Trophoblast cell (in vitro differentiated cells and primary cell): ENCODE data around the gene CACNA2D1.
"Not testable (repeated sequence)": the region's sequence is repeated elsewhere in the genome, so short reads cannot be mapped to it uniquely, and the experiment has no call there.

Experiments used
- DNase-seq, 2 donors: peaks; one replicate each; pipeline ENCODE4 v3.0.0-alpha.2; 2016
- H2AFZ ChIP-seq: 2 replicates; pipeline ENCODE4 v1.6.1; 2013; ENCODE audit warnings: low read length, moderate library complexity, mild to moderate bottlenecking; ENCODE audit not compliant: insufficient read depth, poor library complexity
- H2AK5ac ChIP-seq: 2 replicates; pipeline ENCODE4 v1.6.1; 2013; ENCODE audit warnings: mild to moderate bottlenecking, low read length
- H2BK120ac ChIP-seq: 2 replicates; pipeline ENCODE4 v1.6.1; 2013; ENCODE audit warnings: low read length, mild to moderate bottlenecking, moderate library complexity; ENCODE audit not compliant: insufficient read depth, poor library complexity
- H2BK12ac ChIP-seq: 2 replicates; pipeline ENCODE4 v1.6.1; 2013; ENCODE audit warnings: mild to moderate bottlenecking, low read length, moderate library complexity
- H2BK5ac ChIP-seq: 2 replicates; pipeline ENCODE4 v1.6.1; 2013; ENCODE audit warnings: low read length, low read depth, moderate library complexity, mild to moderate bottlenecking; ENCODE audit not compliant: poor library complexity
- H3K14ac ChIP-seq: 2 replicates; pipeline ENCODE4 v1.6.1; 2013; ENCODE audit warnings: mild to moderate bottlenecking, low read length
- H3K18ac ChIP-seq: 2 replicates; pipeline ENCODE4 v1.6.1; 2013; ENCODE audit warnings: mild to moderate bottlenecking, low read length
- H3K23ac ChIP-seq: 2 replicates; pipeline ENCODE4 v1.6.1; 2013; ENCODE audit warnings: low read length
- H3K27ac ChIP-seq: 2 replicates; pipeline ENCODE4 v1.5.1; 2013; ENCODE audit warnings: low read depth, mild to moderate bottlenecking, inconsistent platforms, low read length, moderate library complexity
- H3K27me3 ChIP-seq: 2 replicates; pipeline ENCODE4 v1.6.1; 2013; ENCODE audit warnings: inconsistent platforms, mild to moderate bottlenecking, low read length, moderate library complexity; ENCODE audit not compliant: insufficient read depth
- H3K36me3 ChIP-seq, 2 experiments: 1 replicate in 1 of 2; 2 replicates in 1 of 2; pipeline ENCODE4 v1.6.1; 2013; ENCODE audit warnings: low read length in 2 of 2, mild to moderate bottlenecking in 2 of 2, moderate library complexity in 1 of 2; ENCODE audit not compliant: insufficient read depth in 2 of 2, control insufficient read depth in 1 of 2
- H3K4ac ChIP-seq: 2 replicates; pipeline ENCODE4 v1.6.1; 2013; ENCODE audit warnings: low read depth, mild to moderate bottlenecking, low read length, moderate library complexity
- H3K4me1 ChIP-seq, 2 experiments: 1 replicate in 1 of 2; 2 replicates in 1 of 2; pipeline ENCODE4 v1.6.1; 2013; ENCODE audit warnings: low read length in 2 of 2, mild to moderate bottlenecking in 2 of 2, moderate library complexity in 1 of 2; ENCODE audit not compliant: insufficient read depth in 2 of 2, control insufficient read depth in 1 of 2
- H3K4me2 ChIP-seq: 2 replicates; pipeline ENCODE4 v1.6.1; 2013; ENCODE audit warnings: inconsistent platforms, mild to moderate bottlenecking, low read length, moderate library complexity
- H3K4me3 ChIP-seq: 2 replicates; pipeline ENCODE4 v1.5.1; 2013; ENCODE audit warnings: mild to moderate bottlenecking, low read depth, low read length, inconsistent platforms
- H3K79me1 ChIP-seq: one replicate; pipeline ENCODE4 v1.6.1; 2013; ENCODE audit warnings: low read length
- H3K79me2 ChIP-seq: 2 replicates; pipeline ENCODE4 v1.6.1; 2013; ENCODE audit warnings: low read length, mild to moderate bottlenecking; ENCODE audit not compliant: control insufficient read depth, insufficient read depth, poor library complexity
- H3K9ac ChIP-seq: 2 replicates; pipeline ENCODE4 v1.6.1; 2013; ENCODE audit warnings: mild to moderate bottlenecking, low read length
- H3K9me3 ChIP-seq: 2 replicates; pipeline ENCODE4 v1.6.1; 2013; ENCODE audit warnings: low read depth, mild to moderate bottlenecking, control low read depth, inconsistent platforms, low read length; ENCODE audit not compliant: insufficient read depth
- H4K12ac ChIP-seq: 2 replicates; pipeline ENCODE4 v1.6.1; 2013; ENCODE audit warnings: low read depth, mild to moderate bottlenecking, low read length, moderate library complexity
- H4K8ac ChIP-seq: 2 replicates; pipeline ENCODE4 v1.6.1; 2013; ENCODE audit warnings: low read depth, mild to moderate bottlenecking, low read length, moderate library complexity
- H4K91ac ChIP-seq: one replicate; pipeline ENCODE4 v1.6.1; 2013; ENCODE audit warnings: low read depth, mild to moderate bottlenecking, low read length, moderate library complexity
- WGBS: extraction: QIAGEN DNeasy Blood & Tissue Kit; methylation state at CpG from one replicate; pipeline ENCODE4 v1.1.7; 2013; ENCODE audit warnings: missing lambda C conversion rate; ENCODE audit not compliant: insufficient read length, insufficient coverage; ENCODE audit errors: extremely low coverage; 5-methylcytosine and 5-hydroxymethylcytosine counted together

Gene CACNA2D1

DNA sequence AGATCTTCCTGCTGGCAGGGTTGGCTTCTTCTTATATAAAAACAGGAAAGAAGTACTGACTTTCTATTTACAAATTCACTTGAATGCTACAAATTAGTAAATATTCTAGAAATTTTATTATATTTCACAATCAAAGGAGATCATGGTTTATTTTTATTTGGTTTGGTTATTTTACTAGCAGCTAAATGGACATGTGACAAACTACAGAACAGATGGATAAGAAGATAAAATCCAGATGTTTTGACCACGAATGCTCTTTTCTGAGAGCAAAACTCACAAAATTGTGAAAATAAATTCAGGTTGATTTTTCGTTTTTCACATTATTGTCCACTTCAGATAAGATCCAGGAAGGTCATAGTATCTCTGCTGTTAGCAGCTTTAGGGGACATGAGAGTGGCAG lies 55.4 kb downstream of the CACNA2D1 start:
- no peak overlapping the region for H3K27ac ChIP-seq
- no peak overlapping the region for H3K23ac ChIP-seq
- H3K14ac ChIP-seq = no peak overlapping the region
- H3K4me3 ChIP-seq = no peak overlapping the region
- no peak overlapping the region for H2BK5ac ChIP-seq
- H2BK12ac ChIP-seq = no peak overlapping the region
- H3K4ac ChIP-seq = no peak overlapping the region
- no peak overlapping the region for H3K4me2 ChIP-seq
- no peaks in the 10 kb centered on the region for H3K79me2 ChIP-seq
- H3K9me3 ChIP-seq = peaks cover 3% of the 10 kb centered on the region
- no peak overlapping the region for H3K9ac ChIP-seq
- H4K12ac ChIP-seq = no peak overlapping the region
- H4K8ac ChIP-seq = no peak overlapping the region
- no peaks in the 10 kb centered on the region for H3K36me3 ChIP-seq
- no peak overlapping the region for H2BK120ac ChIP-seq
- H3K18ac ChIP-seq = no peak overlapping the region
- no peak overlapping the region for H2AK5ac ChIP-seq
- H3K79me1 ChIP-seq = no peaks in the 10 kb centered on the region
- no peak overlapping the region for H4K91ac ChIP-seq
- H3K4me1 ChIP-seq = no peaks in the 10 kb centered on the region
- no CpG with 5 or more reads among the region's 2 CpGs for WGBS
- DNase-seq = no peak
- no peaks in the 10 kb centered on the region for H3K27me3 ChIP-seq
- no peak overlapping the region for H2AFZ ChIP-seq

GRCh38 chr7:82386571-82386970 lies 57.0 kb downstream of the CACNA2D1 start:
- not testable (repeated sequence) for DNase-seq, H3K4ac ChIP-seq, H3K79me2 ChIP-seq, H3K4me3 ChIP-seq, H3K4me2 ChIP-seq, H3K14ac ChIP-seq, H3K4me1 ChIP-seq, H2BK12ac ChIP-seq, H4K12ac ChIP-seq, H3K79me1 ChIP-seq, H3K9ac ChIP-seq, H3K27ac ChIP-seq, H3K27me3 ChIP-seq, H3K9me3 ChIP-seq, H3K23ac ChIP-seq, H2AFZ ChIP-seq, H3K18ac ChIP-seq, H2BK5ac ChIP-seq, H2AK5ac ChIP-seq, H2BK120ac ChIP-seq, H4K91ac ChIP-seq, H4K8ac ChIP-seq, H3K36me3 ChIP-seq
- no CpG with 5 or more reads among the region's 6 CpGs for WGBS

DNA sequence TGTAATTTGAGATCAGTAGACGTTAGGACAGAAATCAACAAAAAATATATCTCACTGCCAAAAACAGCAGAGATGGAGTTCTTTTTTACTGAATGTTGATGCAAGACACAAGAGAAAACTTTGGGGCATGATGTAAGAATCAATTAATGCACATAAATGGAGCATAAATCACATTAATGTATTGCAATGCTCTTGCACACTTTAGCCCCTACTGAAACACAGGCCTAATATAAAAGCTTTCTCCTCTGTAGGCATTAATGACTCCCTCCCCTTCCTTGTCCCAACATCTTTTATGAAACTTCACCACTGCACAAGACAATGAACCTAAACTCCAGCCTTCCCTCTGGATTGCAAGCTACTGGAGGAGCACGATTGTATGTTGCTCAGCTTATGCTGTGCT lies 58.8 kb downstream of the CACNA2D1 start:
- Histone ChIP-seq H3K14ac (no peak overlapping the region), H3K23ac (no peak overlapping the region), H2BK5ac (no peak overlapping the region), H3K36me3 (no peaks in the 10 kb centered on the region), H3K27ac (no peak overlapping the region), H3K4ac (no peak overlapping the region), H2AK5ac (no peak overlapping the region), H3K27me3 (no peaks in the 10 kb centered on the region), H3K4me1 (no peaks in the 10 kb centered on the region), H2AFZ (no peak overlapping the region), H3K4me2 (no peak overlapping the region), H2BK12ac (no peak overlapping the region), H3K9ac (no peak overlapping the region), H4K8ac (no peak overlapping the region), H3K4me3 (no peak overlapping the region), H3K9me3 (no peaks in the 10 kb centered on the region), H2BK120ac (no peak overlapping the region), H3K79me2 (no peaks in the 10 kb centered on the region), H3K79me1 (no peaks in the 10 kb centered on the region), H3K18ac (no peak overlapping the region), H4K12ac (no peak overlapping the region), H4K91ac (no peak overlapping the region)
- no peak for DNase-seq
- WGBS = no CpG with 5 or more reads among the region's 2 CpGs

DNA sequence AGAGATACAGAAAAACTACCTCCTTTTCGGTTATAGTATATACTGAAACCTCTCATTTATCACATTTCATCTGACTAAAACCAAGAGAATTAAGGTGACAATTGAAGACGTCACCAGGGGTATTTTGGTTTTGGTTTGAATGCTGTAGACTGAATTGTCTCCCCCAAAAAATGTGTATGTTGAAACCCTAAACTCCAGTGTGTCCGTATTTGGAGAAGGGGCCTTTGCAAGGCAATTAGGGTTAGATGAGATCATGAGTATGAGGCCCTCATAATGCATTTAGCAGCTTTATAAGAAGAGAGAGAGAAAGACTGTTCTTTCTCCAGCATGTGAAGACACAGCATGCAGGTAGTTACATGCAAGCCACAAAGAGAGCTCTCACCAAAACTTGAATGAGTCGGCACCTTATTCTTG lies 59.5 kb downstream of the CACNA2D1 start:
- Histone ChIP-seq H3K23ac (no peak overlapping the region), H2AK5ac (no peak overlapping the region), H3K9ac (no peak overlapping the region), H3K18ac (no peak overlapping the region), H3K79me2 (no peaks in the 10 kb centered on the region), H3K4ac (no peak overlapping the region), H3K36me3 (no peaks in the 10 kb centered on the region), H3K79me1 (no peaks in the 10 kb centered on the region), H2BK12ac (no peak overlapping the region), H2BK5ac (no peak overlapping the region), H2BK120ac (no peak overlapping the region), H4K91ac (no peak overlapping the region), H3K27me3 (no peaks in the 10 kb centered on the region), H2AFZ (no peak overlapping the region), H4K8ac (no peak overlapping the region), H3K4me3 (no peak overlapping the region), H3K14ac (no peak overlapping the region), H3K9me3 (no peaks in the 10 kb centered on the region), H4K12ac (no peak overlapping the region), H3K4me2 (no peak overlapping the region), H3K27ac (no peak overlapping the region), H3K4me1 (no peaks in the 10 kb centered on the region)
- no peak for DNase-seq
- WGBS = no CpG with 5 or more reads among the region's 4 CpGs
